Brain microvascular endothelial cell (primary cell): ENCODE measurements around the gene ENAM.
"Not testable (repeated sequence)": the region's sequence is repeated elsewhere in the genome, so short reads cannot be mapped to it uniquely, and the experiment has no call there.

Experiments used
- DNase-seq: peaks from one replicate; pipeline ENCODE4 v3.0.0-alpha.2; 2020
- H3K27ac ChIP-seq: fragments of 250-450 bp; sonication (Bioruptor Pico); 2 replicates; pipeline ENCODE4 v1.5.1; 2020; ENCODE audit warnings: mild to moderate bottlenecking, moderate library complexity
- H3K27me3 ChIP-seq: fragments of 250-450 bp; sonication (Bioruptor Pico); replicated peaks from 2 replicates; pipeline ENCODE4 v1.5.1; 2020; ENCODE audit warnings: mild to moderate bottlenecking
- H3K36me3 ChIP-seq: fragments of 250-450 bp; sonication (Bioruptor Pico); replicated peaks from 2 replicates; pipeline ENCODE4 v1.5.1; 2020; ENCODE audit warnings: mild to moderate bottlenecking
- H3K4me3 ChIP-seq: 2 replicates; pipeline ENCODE4 v1.5.1; 2011; ENCODE audit warnings: low read depth, mild to moderate bottlenecking, control low read depth, low read length, moderate library complexity
- CTCF ChIP-seq: IDR thresholded peaks from 2 replicates; pipeline ENCODE4 v1.5.1; 2011; ENCODE audit warnings: low read depth, mild to moderate bottlenecking, moderate library complexity, low read length, control low read depth, inconsistent platforms; ENCODE audit errors: missing control alignments
- in situ Hi-C: cut with HindIII; loops from 2 replicates; pipeline ENCODE4 v1.10.0; 2017; ENCODE audit warnings: low sequenced_read_pairs, low pct_ligation_motif_present

Gene ENAM

GRCh38 chr4:70676554-70677090, 48.1 kb downstream of the ENAM start:
- in situ Hi-C loops = no loop called here
- H3K27ac ChIP-seq = no peak overlapping the region
- no peaks in the 10 kb centered on the region for H3K27me3 ChIP-seq
- no peak for TF ChIP-seq CTCF
- no peak for DNase-seq
- no peaks in the 10 kb centered on the region for H3K36me3 ChIP-seq
- no peak overlapping the region for H3K4me3 ChIP-seq

GRCh38 chr4:70678383-70678999, 49.9 kb downstream of the ENAM start:
- no peak for TF ChIP-seq CTCF
- in situ Hi-C loops = no loop called here
- Histone ChIP-seq H3K27me3 (no peaks in the 10 kb centered on the region), H3K4me3 (no peak overlapping the region), H3K36me3 (no peaks in the 10 kb centered on the region), H3K27ac (no peak overlapping the region)
- no peak for DNase-seq

GRCh38 chr4:70680934-70681333, 52.4 kb downstream of the ENAM start:
- DNase-seq = no peak
- Histone ChIP-seq H3K4me3 (no peak overlapping the region), H3K36me3 (no peaks in the 10 kb centered on the region), H3K27ac (no peak overlapping the region), H3K27me3 (no peaks in the 10 kb centered on the region)
- in situ Hi-C loops = no loop called here
- TF ChIP-seq CTCF = no peak

- no peak overlapping the region for H3K4me3 ChIP-seq
- H3K27me3 ChIP-seq = no peaks in the 10 kb centered on the region
- H3K27ac ChIP-seq = no peak overlapping the region
- TF ChIP-seq CTCF = no peak
- DNase-seq = no peak
- in situ Hi-C loops = no loop called here
- no peaks in the 10 kb centered on the region for H3K36me3 ChIP-seq
Observed at GRCh38 chr4:70681704-70682103, 53.2 kb downstream of the ENAM start.

- in situ Hi-C loops, H3K27ac ChIP-seq, H3K27me3 ChIP-seq, H3K4me3 ChIP-seq, H3K36me3 ChIP-seq, DNase-seq: not testable (repeated sequence)
Observed at GRCh38 chr4:70682142-70682541, 53.6 kb downstream of the ENAM start.

GRCh38 chr4:70687392-70687791, 58.8 kb downstream of the ENAM start:
- DNase-seq = no peak
- Histone ChIP-seq H3K27me3 (no peaks in the 10 kb centered on the region), H3K36me3 (no peaks in the 10 kb centered on the region), H3K27ac (peak overlapping the region; percentile 92), H3K4me3 (peak overlapping the region; percentile 100)
- TF ChIP-seq CTCF = no peak
- in situ Hi-C loops = no loop called here
